Measurements from ENCODE around the gene FAM83D.

The FAM83D gene

DNA sequence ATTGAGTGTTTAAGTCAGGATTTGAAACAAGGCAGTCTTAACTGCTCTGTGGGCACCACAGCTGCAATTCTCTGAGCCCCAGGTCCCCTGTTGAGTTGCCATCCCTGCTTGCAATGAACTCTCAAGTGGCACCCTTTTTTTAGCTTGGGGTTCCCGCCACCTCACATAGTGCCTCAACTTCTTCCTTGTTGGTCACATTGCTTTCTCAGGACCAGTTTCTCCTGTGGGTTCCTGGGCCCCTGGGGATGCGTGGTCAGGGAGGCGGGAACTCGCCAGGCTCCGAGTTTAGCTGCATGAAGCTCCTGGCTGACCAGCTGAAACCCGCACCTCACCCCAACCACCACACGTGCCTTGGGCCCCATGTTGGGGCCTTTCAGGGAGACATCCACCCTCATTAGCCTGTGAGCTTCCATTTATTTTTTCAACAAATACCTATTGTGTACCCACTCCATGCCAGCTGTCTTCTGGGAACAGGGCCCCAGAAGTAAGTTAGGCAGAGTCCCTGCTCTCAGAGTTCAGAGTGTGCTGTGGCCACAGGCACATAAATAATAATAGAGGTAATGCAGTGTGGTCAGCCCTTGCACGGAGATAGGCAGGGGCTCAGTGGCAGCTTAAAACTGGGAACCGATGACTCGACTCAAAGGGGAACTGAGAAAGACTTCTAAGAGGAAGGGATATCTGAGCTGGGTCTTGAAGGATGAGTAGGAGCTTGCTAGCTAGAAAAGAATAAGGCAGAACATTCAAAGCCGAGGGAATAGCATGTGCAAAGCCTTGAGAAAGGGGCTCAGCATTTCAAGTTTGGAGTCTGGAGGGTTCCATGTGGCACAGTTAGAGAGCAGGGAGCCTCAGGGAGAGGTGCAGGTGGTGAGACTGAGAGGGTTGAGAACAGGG, 33.9 kb upstream of the FAM83D start:
- H3K9me3 ChIP-seq (ENCODE audit: severe bottlenecking), result no peaks in the 10 kb centered on the region
- no peaks in the 10 kb centered on the region for H3K36me3 ChIP-seq (ENCODE audit: low read depth)
- H3K4me1 ChIP-seq (ENCODE audit: insufficient read depth, poor library complexity, severe bottlenecking), result no peaks in the 10 kb centered on the region
- no peaks in the 10 kb centered on the region for H3K27me3 ChIP-seq (ENCODE audit: insufficient read depth, poor library complexity, severe bottlenecking)
- no peak for ATAC-seq (ENCODE audit: low read depth)
- no peak overlapping the region for H3K27ac ChIP-seq (ENCODE audit: poor library complexity, severe bottlenecking)
- DNase-seq (ENCODE audit: low spot score), result no peak
- no peak overlapping the region for H3K4me3 ChIP-seq (ENCODE audit: severe bottlenecking)
- no peak for TF ChIP-seq CTCF (IDR thresholded peaks at IDR 0.05; ENCODE audit: poor library complexity, severe bottlenecking)

GRCh38 chr20:38893056-38893564, 33.1 kb upstream of the FAM83D start:
- Histone ChIP-seq H3K36me3 (ENCODE audit: low read depth) (no peaks in the 10 kb centered on the region), H3K27me3 (ENCODE audit: insufficient read depth, poor library complexity, severe bottlenecking) (peaks cover 5% of the 10 kb centered on the region), H3K9me3 (ENCODE audit: severe bottlenecking) (no peaks in the 10 kb centered on the region), H3K4me1 (ENCODE audit: insufficient read depth, poor library complexity, severe bottlenecking) (no peaks in the 10 kb centered on the region), H3K27ac (ENCODE audit: poor library complexity, severe bottlenecking) (no peak overlapping the region), H3K4me3 (ENCODE audit: severe bottlenecking) (no peak overlapping the region)
- DNase-seq (ENCODE audit: low spot score) (no peak), ATAC-seq (ENCODE audit: low read depth) (no peak)
- TF ChIP-seq CTCF (IDR thresholded peaks at IDR 0.05; ENCODE audit: poor library complexity, severe bottlenecking), result no peak

GRCh38 chr20:38893565-38894090, 32.6 kb upstream of the FAM83D start:
- Histone ChIP-seq H3K27me3 (ENCODE audit: insufficient read depth, poor library complexity, severe bottlenecking) (peaks cover 7% of the 10 kb centered on the region), H3K9me3 (ENCODE audit: severe bottlenecking) (no peaks in the 10 kb centered on the region), H3K36me3 (ENCODE audit: low read depth) (no peaks in the 10 kb centered on the region), H3K27ac (ENCODE audit: poor library complexity, severe bottlenecking) (no peak overlapping the region), H3K4me3 (ENCODE audit: severe bottlenecking) (no peak overlapping the region), H3K4me1 (ENCODE audit: insufficient read depth, poor library complexity, severe bottlenecking) (no peaks in the 10 kb centered on the region)
- TF ChIP-seq CTCF (IDR thresholded peaks at IDR 0.05; ENCODE audit: poor library complexity, severe bottlenecking), result peak; percentile 100
- DNase-seq (ENCODE audit: low spot score) (no peak), ATAC-seq (ENCODE audit: low read depth) (peak; percentile 86)

GRCh38 chr20:38894091-38894847, 31.9 kb upstream of the FAM83D start:
- no peaks in the 10 kb centered on the region for H3K4me1 ChIP-seq (ENCODE audit: insufficient read depth, poor library complexity, severe bottlenecking)
- no peak overlapping the region for H3K27ac ChIP-seq (ENCODE audit: poor library complexity, severe bottlenecking)
- DNase-seq (ENCODE audit: low spot score), result no peak
- H3K36me3 ChIP-seq (ENCODE audit: low read depth), result no peaks in the 10 kb centered on the region
- TF ChIP-seq CTCF (IDR thresholded peaks at IDR 0.05; ENCODE audit: poor library complexity, severe bottlenecking), result peak; percentile 94
- ATAC-seq (ENCODE audit: low read depth), result peak; percentile 63
- peaks cover 7% of the 10 kb centered on the region for H3K27me3 ChIP-seq (ENCODE audit: insufficient read depth, poor library complexity, severe bottlenecking)
- no peaks in the 10 kb centered on the region for H3K9me3 ChIP-seq (ENCODE audit: severe bottlenecking)
- no peak overlapping the region for H3K4me3 ChIP-seq (ENCODE audit: severe bottlenecking)
